ENCODE data around the gene CRTAC1. TPM values are rescaled to one million over a fixed set of nuclear protein-coding genes. Genes with fewer than 3 reads are reported as not detected.

The CRTAC1 gene
- polyA plus RNA-seq, 1 experiment: not detected

DNA sequence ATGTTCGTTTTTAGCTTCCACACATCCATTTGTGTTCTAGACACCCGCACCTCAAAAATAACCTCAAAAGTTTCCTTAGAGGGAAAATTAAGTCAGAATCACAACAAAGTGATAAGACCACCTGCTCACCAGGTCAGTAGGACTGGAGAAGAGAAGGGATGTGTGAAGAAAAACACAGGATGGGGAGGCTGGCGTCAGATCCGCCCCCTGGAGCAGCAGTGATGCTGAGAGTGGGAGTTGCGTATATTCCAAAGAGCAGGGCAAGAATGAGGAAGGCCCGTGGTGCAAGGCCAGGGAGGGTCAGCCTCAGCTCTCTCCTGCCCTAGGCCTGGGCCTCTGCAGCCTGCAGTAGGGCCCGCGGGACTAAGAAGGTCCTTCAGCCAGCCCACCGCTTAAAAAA is 28.7 kb downstream of the CRTAC1 start:
- Histone ChIP-seq H3K27me3 (ENCODE audit: control insufficient read depth, insufficient read depth, low read length) (peaks cover 5% of the 10 kb centered on the region), H3K4me3 (ENCODE audit: low read depth, low read length) (no peak overlapping the region), H3K27ac (ENCODE audit: low read depth, low read length) (no peak overlapping the region), H3K9me3 (ENCODE audit: control insufficient read depth, insufficient read depth, low read length) (peaks cover 6% of the 10 kb centered on the region)
- POLR2A ChIA-PET: no interaction called here
- no peak for DNase-seq (ENCODE audit: low read depth, low spot score)
- TF ChIP-seq, protein P1, sequence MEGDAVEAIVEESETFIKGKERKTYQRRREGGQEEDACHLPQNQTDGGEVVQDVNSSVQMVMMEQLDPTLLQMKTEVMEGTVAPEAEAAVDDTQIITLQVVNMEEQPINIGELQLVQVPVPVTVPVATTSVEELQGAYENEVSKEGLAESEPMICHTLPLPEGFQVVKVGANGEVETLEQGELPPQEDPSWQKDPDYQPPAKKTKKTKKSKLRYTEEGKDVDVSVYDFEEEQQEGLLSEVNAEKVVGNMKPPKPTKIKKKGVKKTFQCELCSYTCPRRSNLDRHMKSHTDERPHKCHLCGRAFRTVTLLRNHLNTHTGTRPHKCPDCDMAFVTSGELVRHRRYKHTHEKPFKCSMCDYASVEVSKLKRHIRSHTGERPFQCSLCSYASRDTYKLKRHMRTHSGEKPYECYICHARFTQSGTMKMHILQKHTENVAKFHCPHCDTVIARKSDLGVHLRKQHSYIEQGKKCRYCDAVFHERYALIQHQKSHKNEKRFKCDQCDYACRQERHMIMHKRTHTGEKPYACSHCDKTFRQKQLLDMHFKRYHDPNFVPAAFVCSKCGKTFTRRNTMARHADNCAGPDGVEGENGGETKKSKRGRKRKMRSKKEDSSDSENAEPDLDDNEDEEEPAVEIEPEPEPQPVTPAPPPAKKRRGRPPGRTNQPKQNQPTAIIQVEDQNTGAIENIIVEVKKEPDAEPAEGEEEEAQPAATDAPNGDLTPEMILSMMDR (IDR thresholded peaks at IDR 0.05; ENCODE audit: low read depth, low read length): no peak
- CTCF ChIA-PET: interaction anchor here (0.8 kb wide), 1 partner anchor 40 kb away, joined by 3 read pairs; no protein-coding TSS in a partner anchor

DNA sequence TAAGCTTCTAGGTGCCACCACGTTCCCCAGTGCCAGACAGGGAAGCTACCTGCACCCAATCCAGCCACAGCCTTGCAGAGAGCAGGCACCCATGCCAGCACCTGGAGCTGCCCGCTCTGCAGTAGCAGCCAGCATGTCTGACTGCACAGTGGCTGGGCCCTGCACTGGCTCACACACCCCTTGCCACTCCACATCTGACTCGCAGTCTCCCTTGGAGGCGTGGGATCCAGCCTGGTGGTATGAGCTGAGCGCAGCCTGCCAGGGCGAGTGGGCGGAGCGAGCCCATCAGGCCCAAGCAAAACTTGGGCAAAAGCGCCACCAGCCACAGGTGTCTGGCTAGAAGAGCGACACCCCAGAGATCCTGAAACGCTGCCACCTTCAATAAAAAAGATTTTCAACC is 30.1 kb downstream of the CRTAC1 start:
- TF ChIP-seq, protein P1 (IDR thresholded peaks at IDR 0.05; ENCODE audit: low read depth, low read length): no peak
- peaks cover 6% of the 10 kb centered on the region for H3K9me3 ChIP-seq (ENCODE audit: control insufficient read depth, insufficient read depth, low read length)
- no peak for DNase-seq (ENCODE audit: low read depth, low spot score)
- CTCF ChIA-PET: no interaction called here
- H3K27me3 ChIP-seq (ENCODE audit: control insufficient read depth, insufficient read depth, low read length): no peaks in the 10 kb centered on the region
- POLR2A ChIA-PET: no interaction called here
- no peak overlapping the region for H3K4me3 ChIP-seq (ENCODE audit: low read depth, low read length)
- no peak overlapping the region for H3K27ac ChIP-seq (ENCODE audit: low read depth, low read length)

DNA sequence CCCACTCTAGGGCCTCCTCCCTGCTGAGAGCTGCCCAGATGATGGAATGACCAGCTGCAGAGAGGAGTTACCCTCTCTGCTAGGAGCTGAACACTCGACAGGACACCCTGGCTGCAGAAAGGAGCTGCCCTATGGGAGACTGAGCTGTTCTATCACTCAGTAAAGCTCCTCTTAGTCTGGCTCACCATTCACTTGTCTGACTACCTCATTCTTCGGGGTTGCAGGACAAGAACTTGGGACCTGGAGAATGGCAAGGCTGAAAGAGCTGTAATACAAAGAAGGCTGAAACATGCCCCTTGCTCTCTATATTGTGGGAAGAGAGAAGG is 30.5 kb downstream of the CRTAC1 start:
- Histone ChIP-seq H3K9me3 (ENCODE audit: control insufficient read depth, insufficient read depth, low read length) (peaks cover 6% of the 10 kb centered on the region), H3K27me3 (ENCODE audit: control insufficient read depth, insufficient read depth, low read length) (no peaks in the 10 kb centered on the region), H3K27ac (ENCODE audit: low read depth, low read length) (no peak overlapping the region), H3K4me3 (ENCODE audit: low read depth, low read length) (no peak overlapping the region)
- ChIA-PET POLR2A (no interaction called here), CTCF (no interaction called here)
- no peak for DNase-seq (ENCODE audit: low read depth, low spot score)
- TF ChIP-seq, protein P1 (IDR thresholded peaks at IDR 0.05; ENCODE audit: low read depth, low read length): no peak

DNA sequence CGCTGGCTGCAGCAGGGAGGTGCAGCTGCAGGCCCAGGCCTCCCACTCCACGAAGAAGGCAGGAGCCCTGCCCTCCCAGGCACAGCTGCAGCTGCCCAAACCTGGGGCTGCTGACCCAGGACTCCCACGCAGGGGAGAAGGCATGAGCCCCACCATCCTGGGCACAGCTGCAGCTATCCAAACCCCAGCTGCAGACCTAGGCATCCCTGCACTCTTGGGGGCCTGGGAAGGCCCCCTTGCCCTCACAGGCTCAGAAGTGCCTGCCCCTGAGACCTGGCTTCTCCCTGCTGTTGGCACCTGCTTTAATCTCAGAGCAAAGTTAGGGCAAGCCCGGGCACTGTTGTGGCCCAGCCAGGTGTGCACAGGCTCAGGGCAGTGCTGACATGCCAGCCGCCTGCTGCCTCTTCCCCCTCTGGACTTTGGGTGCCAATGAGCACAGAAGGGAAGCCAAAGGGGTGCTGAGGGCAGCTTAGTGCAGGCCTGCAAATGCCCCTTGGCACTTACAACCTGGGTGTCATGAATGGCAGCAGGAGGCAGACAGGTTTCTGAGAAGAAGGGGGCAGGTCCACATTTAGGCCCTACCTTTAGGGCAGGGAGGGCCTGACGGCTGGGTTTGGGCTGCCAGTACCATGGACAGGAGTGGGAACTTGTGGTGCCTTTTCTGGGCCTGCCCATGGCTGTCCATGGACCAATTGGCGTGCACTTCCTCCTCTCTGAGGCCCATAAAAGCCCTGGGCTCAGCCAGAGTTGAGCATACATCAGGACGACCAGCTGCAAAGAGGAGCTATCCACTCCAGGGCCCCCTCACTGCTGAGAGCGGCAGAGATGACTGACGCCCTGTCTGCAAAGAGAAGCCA is 31.1 kb downstream of the CRTAC1 start:
- POLR2A ChIA-PET: no interaction called here
- no peaks in the 10 kb centered on the region for H3K27me3 ChIP-seq (ENCODE audit: control insufficient read depth, insufficient read depth, low read length)

DNA sequence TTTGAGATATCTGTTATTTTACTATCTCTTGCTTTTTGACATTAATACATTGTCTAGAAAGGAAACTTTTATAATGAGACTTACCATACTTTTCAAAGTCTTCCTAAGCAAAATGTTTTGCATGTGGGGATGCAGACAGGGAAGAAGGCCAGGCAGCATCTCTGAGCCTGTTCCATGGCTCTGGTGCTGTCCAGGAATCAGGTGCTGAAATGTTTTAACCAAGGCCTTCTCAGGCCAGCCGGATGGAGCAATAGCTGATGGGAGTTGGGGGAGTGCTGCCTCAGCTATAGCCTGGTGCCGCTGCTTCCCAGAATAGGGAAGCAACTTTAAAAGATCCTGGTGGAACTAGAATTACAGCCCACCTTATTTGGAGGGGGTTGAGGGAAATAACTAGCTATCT is 38.5 kb downstream of the CRTAC1 start:
- ChIA-PET POLR2A (no interaction called here), CTCF (no interaction called here)
- no peak for DNase-seq (ENCODE audit: low read depth, low spot score)
- no peak overlapping the region for H3K4me3 ChIP-seq (ENCODE audit: low read depth, low read length)
- peaks cover 2% of the 10 kb centered on the region for H3K27me3 ChIP-seq (ENCODE audit: control insufficient read depth, insufficient read depth, low read length)
- H3K27ac ChIP-seq (ENCODE audit: low read depth, low read length): no peak overlapping the region
- no peaks in the 10 kb centered on the region for H3K9me3 ChIP-seq (ENCODE audit: control insufficient read depth, insufficient read depth, low read length)
- TF ChIP-seq, protein P1 (IDR thresholded peaks at IDR 0.05; ENCODE audit: low read depth, low read length): no peak

More for the DNA sequence above, 31.1 kb downstream of the CRTAC1 start:
- TF ChIP-seq, protein P1 (IDR thresholded peaks at IDR 0.05; ENCODE audit: low read depth, low read length): no peak
- no peak overlapping the region for H3K4me3 ChIP-seq (ENCODE audit: low read depth, low read length)
- CTCF ChIA-PET: no interaction called here
- DNase-seq (ENCODE audit: low read depth, low spot score): no peak
- H3K27ac ChIP-seq (ENCODE audit: low read depth, low read length): no peak overlapping the region
- peaks cover 6% of the 10 kb centered on the region for H3K9me3 ChIP-seq (ENCODE audit: control insufficient read depth, insufficient read depth, low read length)
